Activated CD8-positive, alpha-beta memory T cell treated with anti-CD3 and anti-CD28 coated beads for 36 hours (primary cell): Measurements from ENCODE around the gene DNAJC15. TPM values are rescaled to one million over a fixed set of nuclear protein-coding genes. Genes with fewer than 3 reads are reported as not detected.

Source experiments
- total RNA-seq, 2 experiments: library from RNA; stranded (reverse); gene quantifications; one replicate each; pipeline ENCODE4 v1.2.3, GENCODE V29; 2021

Gene DNAJC15
- total RNA-seq, 2 experiments from 2014 or later = 13.1 to 15.7 TPM

Other genes with a start within 250 kb of the DNAJC15 start
- not detected for gene FAM216B, start 242.0 kb upstream of the DNAJC15 start, total RNA-seq
- 1 to 10 TPM; 2.7 to 3.0 TPM for gene EPSTI1, start 31.3 kb upstream of the DNAJC15 start, total RNA-seq